OCI-LY7 (cell line): ENCODE results near the gene ABHD12.

Source experiments
- EZH2phosphoT487 ChIP-seq: fragments of 200-600 bp; sonication (generic); IDR thresholded peaks from 2 replicates; pipeline ENCODE4 v1.6.1; 2018; ENCODE audit warnings: low read depth, borderline replicate concordance, mild to moderate bottlenecking, mixed run types, antibody characterized with exemption, low read length, moderate library complexity, mixed read lengths
- TF ChIP-seq, protein P1 (sequence below): fragments of 200-600 bp; sonication (generic); conservative IDR thresholded peaks from 2 replicates; pipeline ENCODE4 v1.5.1; 2014; ENCODE audit warnings: mild to moderate bottlenecking, antibody characterized with exemption, low read length, moderate library complexity, mixed read lengths

DNA sequence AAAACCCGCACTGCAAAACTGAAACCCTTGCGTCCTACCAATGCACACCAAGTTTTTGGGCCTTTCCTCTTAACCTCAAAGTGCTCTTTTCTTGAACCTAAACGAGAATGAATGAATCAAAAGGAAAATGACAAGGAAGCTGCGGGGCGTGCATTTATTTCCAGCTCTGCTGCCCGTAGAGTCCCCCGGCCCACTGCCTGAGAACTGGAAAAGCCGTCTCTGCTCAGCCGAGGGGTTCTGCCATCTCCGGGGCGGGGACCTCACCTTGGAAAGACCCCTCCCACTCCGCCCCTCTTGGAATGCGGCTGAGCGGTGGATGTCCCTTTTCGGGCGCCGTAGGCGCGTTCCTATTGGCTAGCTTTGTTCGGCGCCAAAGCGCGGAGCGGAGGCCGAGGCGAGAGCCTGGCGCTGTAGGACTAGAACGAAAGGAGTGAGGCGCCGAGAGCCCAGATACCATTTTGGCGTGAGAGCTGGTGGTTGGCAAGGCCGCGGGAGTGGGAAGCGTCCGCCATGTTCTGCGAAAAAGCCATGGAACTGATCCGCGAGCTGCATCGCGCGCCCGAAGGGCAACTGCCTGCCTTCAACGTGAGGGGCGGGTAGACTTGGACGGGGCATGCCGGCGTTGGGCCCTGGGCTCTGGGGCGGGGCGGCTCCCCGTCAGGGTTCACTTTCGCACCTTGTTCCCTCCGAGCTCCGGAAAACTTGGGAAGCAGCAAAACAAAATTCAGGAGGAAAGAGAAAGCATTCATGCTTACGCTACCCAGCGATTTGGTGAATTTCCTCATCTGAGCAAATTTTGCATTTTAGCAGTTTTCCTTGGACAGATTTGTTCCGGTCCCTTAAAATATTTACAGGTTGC is 16.9 kb upstream of the ABHD12 start, which contains the start of gene GINS1:
- TF ChIP-seq, protein P1, sequence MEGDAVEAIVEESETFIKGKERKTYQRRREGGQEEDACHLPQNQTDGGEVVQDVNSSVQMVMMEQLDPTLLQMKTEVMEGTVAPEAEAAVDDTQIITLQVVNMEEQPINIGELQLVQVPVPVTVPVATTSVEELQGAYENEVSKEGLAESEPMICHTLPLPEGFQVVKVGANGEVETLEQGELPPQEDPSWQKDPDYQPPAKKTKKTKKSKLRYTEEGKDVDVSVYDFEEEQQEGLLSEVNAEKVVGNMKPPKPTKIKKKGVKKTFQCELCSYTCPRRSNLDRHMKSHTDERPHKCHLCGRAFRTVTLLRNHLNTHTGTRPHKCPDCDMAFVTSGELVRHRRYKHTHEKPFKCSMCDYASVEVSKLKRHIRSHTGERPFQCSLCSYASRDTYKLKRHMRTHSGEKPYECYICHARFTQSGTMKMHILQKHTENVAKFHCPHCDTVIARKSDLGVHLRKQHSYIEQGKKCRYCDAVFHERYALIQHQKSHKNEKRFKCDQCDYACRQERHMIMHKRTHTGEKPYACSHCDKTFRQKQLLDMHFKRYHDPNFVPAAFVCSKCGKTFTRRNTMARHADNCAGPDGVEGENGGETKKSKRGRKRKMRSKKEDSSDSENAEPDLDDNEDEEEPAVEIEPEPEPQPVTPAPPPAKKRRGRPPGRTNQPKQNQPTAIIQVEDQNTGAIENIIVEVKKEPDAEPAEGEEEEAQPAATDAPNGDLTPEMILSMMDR = no peak
- no peak for TF ChIP-seq EZH2phosphoT487
